Fibroblast of the aortic adventitia (primary cell): ENCODE data around the gene CRAMP1. TPM values are rescaled to one million over a fixed set of nuclear protein-coding genes. Genes with fewer than 3 reads are reported as not detected.

Experiments used
- DNase-seq: peaks from one replicate; pipeline ENCODE4 v3.0.0-alpha.2; 2010; ENCODE audit warnings: low read depth
- H3K4me3 ChIP-seq: 2 replicates; pipeline ENCODE4 v1.5.1; 2011; ENCODE audit warnings: low read depth, mild to moderate bottlenecking, control low read depth, low read length, moderate library complexity
- CTCF ChIP-seq: IDR thresholded peaks from 2 replicates; pipeline ENCODE4 v1.5.1; 2011; ENCODE audit warnings: mild to moderate bottlenecking, low read length, control low read depth, inconsistent platforms; ENCODE audit not compliant: insufficient read depth
- total RNA-seq: library from RNA; depleted of rRNA; stranded (reverse); fragments of >200 nt; gene quantifications from 2 replicates; pipeline ENCODE4 v1.2.3, GENCODE V29; 2012; ENCODE audit warnings: low replicate concordance

Gene CRAMP1
- total RNA-seq, 1 donor: 9.9 TPM

GRCh38 chr16:1620391-1620790, 8.2 kb downstream of the CRAMP1 start:
- H3K4me3 ChIP-seq: no peak overlapping the region
- DNase-seq: no peak
- no peak for TF ChIP-seq CTCF

GRCh38 chr16:1621851-1622250, 9.7 kb downstream of the CRAMP1 start:
- TF ChIP-seq CTCF: no peak
- DNase-seq: no peak
- H3K4me3 ChIP-seq: no peak overlapping the region

GRCh38 chr16:1626327-1626726, 14.2 kb downstream of the CRAMP1 start:
- DNase-seq: no peak
- TF ChIP-seq CTCF: no peak
- H3K4me3 ChIP-seq: no peak overlapping the region

GRCh38 chr16:1626776-1627175, 14.6 kb downstream of the CRAMP1 start:
- no peak overlapping the region for H3K4me3 ChIP-seq
- TF ChIP-seq CTCF: no peak

GRCh38 chr16:1630450-1631213, 18.5 kb downstream of the CRAMP1 start:
- H3K4me3 ChIP-seq: no peak overlapping the region
- DNase-seq: no peak
- TF ChIP-seq CTCF: no peak

More at GRCh38 chr16:1626776-1627175, 14.6 kb downstream of the CRAMP1 start:
- DNase-seq: no peak

- H3K4me3 ChIP-seq: no peak overlapping the region
- TF ChIP-seq CTCF: no peak
- no peak for DNase-seq
Measured at GRCh38 chr16:1631230-1631629, 19.1 kb downstream of the CRAMP1 start.
